ENCODE measurements around the gene MRC2.

DNA sequence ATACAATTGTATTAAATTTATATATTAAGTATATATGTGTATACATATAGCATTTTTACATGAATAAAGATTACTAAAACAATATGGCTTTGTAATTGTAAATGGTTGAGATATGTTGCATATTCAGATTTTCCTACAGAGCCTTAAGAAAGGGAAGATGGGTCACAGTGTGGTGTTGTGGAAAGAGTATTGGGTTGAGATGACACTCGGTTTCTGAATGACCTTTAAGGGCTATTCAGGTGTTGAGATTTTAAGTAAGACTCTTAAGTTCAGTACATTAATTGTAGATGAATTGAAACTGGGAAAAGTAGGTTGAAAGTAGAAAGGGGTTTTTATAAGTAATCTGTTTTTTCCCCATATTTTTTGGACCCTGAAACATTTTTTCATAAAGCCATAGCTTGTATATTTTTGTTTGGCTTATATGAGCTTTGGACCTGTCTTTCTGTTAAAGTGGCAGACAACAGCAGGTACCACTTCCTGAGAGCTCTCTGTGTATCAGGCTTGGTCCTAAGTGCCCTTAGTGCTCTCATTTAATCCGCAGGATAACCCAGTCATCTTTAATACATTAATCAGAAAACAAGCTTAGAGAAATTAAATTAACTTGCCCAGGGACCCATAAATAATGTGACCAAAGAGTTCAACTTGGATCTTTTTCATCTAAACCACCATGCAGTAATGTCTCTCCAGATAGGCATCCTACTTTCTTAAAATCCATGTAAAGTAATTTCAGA lies 48.5 kb upstream of the MRC2 start:
- TF ChIP-seq, protein P1, sequence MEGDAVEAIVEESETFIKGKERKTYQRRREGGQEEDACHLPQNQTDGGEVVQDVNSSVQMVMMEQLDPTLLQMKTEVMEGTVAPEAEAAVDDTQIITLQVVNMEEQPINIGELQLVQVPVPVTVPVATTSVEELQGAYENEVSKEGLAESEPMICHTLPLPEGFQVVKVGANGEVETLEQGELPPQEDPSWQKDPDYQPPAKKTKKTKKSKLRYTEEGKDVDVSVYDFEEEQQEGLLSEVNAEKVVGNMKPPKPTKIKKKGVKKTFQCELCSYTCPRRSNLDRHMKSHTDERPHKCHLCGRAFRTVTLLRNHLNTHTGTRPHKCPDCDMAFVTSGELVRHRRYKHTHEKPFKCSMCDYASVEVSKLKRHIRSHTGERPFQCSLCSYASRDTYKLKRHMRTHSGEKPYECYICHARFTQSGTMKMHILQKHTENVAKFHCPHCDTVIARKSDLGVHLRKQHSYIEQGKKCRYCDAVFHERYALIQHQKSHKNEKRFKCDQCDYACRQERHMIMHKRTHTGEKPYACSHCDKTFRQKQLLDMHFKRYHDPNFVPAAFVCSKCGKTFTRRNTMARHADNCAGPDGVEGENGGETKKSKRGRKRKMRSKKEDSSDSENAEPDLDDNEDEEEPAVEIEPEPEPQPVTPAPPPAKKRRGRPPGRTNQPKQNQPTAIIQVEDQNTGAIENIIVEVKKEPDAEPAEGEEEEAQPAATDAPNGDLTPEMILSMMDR (conservative IDR thresholded peaks at IDR 0.05; ENCODE audit: low read length) = no peak
- TF ChIP-seq EZH2phosphoT487 (IDR thresholded peaks at IDR 0.05; ENCODE audit: borderline replicate concordance) = no peak

Measured in Loucy (cell line).